ENCODE results near the gene NXNL1. TPM values are rescaled to one million over a fixed set of nuclear protein-coding genes. Genes with fewer than 3 reads are reported as not detected.

NXNL1 gene
- total RNA-seq, 1 experiment from 2014 or later = not detected

DNA sequence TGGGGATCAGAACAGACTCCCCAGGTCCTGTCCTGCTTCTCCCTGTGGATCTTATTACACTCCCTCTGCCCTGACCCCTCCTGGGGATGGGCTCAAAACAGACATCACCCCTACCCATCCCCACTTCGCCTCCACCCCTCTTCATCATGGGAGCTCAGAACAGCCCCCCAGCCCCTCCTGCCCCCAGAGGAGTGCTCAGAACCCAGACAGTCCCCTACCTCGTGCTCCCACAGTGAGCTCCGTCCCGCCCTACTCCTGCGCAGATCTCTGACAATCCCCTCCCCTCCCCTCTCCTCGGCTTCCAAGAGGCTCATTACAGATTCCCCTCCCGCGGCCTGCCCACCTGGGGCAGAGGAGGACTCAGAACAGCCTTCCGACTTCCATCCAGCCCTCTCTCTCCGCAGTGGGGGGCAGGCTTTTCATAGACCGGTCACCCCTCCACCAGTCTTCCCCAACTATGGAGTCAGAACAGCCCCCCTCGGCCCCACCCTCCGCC is 6.1 kb downstream of the NXNL1 start:
- Mint-ChIP-seq H3K27me3 (ENCODE audit: low read depth) (peaks cover 67% of the 10 kb centered on the region), H3K36me3 (ENCODE audit: insufficient read depth in 1 of 3, low read depth in 3 of 3) (peaks cover 0 to 2% (median 0%) of the 10 kb centered on the region in 3 experiments; a peak in 2 of 7 replicates), H3K4me3 (peak overlapping the region; percentile 34 to 80), H3K27ac (no peak overlapping the region), H3K9me3 (peaks cover 0 to 5% of the 10 kb centered on the region in 2 experiments; a peak in 1 of 5 replicates), H3K4me1 (peaks cover 7 to 14% of the 10 kb centered on the region in 2 experiments)
- Histone ChIP-seq H2BK12ac (ENCODE audit: insufficient read length, low read depth, low read length) (no peak overlapping the region), H3K4me2 (ENCODE audit: insufficient read depth, insufficient read length, low read length) (peak overlapping the region; percentile 38), H3K23ac (ENCODE audit: insufficient read length, low read depth, low read length) (no peak overlapping the region), H3K56ac (ENCODE audit: insufficient read length, low read depth, low read length) (no peak overlapping the region), H2AK5ac (ENCODE audit: insufficient read length, low read length) (no peak overlapping the region), H3K79me1 (ENCODE audit: insufficient read depth, low read depth, low read length, poor library complexity, severe bottlenecking) (no peaks in the 10 kb centered on the region), H2BK120ac (ENCODE audit: low read depth, low read length, poor library complexity, severe bottlenecking) (no peak overlapping the region), H3K9me3 (ENCODE audit: control insufficient read depth, low read depth, low read length) (no peaks in the 10 kb centered on the region), H4K91ac (ENCODE audit: insufficient read length, low read depth, low read length) (no peak overlapping the region), H2BK15ac (ENCODE audit: low read depth, low read length) (no peak overlapping the region), H3K14ac (ENCODE audit: insufficient read depth, low read length) (no peak overlapping the region), H4K20me1 (ENCODE audit: control insufficient read depth, insufficient read depth, insufficient read length) (peaks cover 4% of the 10 kb centered on the region), H4K5ac (ENCODE audit: insufficient read length, low read depth, low read length) (no peak overlapping the region), H3K4ac (ENCODE audit: low read depth, low read length) (no peak overlapping the region), H3K4me1 (ENCODE audit: insufficient read depth, low read length) (no peaks in the 10 kb centered on the region), H3K79me2 (ENCODE audit: insufficient read depth, low read length) (no peaks in the 10 kb centered on the region), H4K8ac (replicated peaks; ENCODE audit: insufficient read length, low read depth, low read length) (no peak overlapping the region), H2BK20ac (ENCODE audit: low read depth, low read length, poor library complexity, severe bottlenecking) (no peak overlapping the region), H2BK5ac (ENCODE audit: insufficient read length, low read length) (no peak overlapping the region), H3T11ph (ENCODE audit: low read length) (no peak overlapping the region), H3K27me3 (ENCODE audit: insufficient read depth, low read length) (peaks cover 3% of the 10 kb centered on the region; the same call in 1 of the 2 replicates), H3K23me2 (ENCODE audit: insufficient read length, low read depth, low read length, poor library complexity, severe bottlenecking) (no peaks in the 10 kb centered on the region), H2AFZ (ENCODE audit: low read length) (no peak overlapping the region), H3K18ac (ENCODE audit: insufficient read length, low read depth, low read length) (no peak overlapping the region), H3K9ac (ENCODE audit: extremely low read depth, insufficient read length, low read length) (no peak overlapping the region), H3K27ac (ENCODE audit: insufficient read length, low read depth, low read length) (no peak overlapping the region)
- WGBS (ENCODE audit: extremely low coverage, insufficient read length, low lambda C conversion rate) = no CpG with 5 or more reads among the region's 13 CpGs
- DNase-seq = peak; percentile 56
- TF ChIP-seq, protein P1, sequence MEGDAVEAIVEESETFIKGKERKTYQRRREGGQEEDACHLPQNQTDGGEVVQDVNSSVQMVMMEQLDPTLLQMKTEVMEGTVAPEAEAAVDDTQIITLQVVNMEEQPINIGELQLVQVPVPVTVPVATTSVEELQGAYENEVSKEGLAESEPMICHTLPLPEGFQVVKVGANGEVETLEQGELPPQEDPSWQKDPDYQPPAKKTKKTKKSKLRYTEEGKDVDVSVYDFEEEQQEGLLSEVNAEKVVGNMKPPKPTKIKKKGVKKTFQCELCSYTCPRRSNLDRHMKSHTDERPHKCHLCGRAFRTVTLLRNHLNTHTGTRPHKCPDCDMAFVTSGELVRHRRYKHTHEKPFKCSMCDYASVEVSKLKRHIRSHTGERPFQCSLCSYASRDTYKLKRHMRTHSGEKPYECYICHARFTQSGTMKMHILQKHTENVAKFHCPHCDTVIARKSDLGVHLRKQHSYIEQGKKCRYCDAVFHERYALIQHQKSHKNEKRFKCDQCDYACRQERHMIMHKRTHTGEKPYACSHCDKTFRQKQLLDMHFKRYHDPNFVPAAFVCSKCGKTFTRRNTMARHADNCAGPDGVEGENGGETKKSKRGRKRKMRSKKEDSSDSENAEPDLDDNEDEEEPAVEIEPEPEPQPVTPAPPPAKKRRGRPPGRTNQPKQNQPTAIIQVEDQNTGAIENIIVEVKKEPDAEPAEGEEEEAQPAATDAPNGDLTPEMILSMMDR (conservative IDR thresholded peaks at IDR 0.05) = no peak
